Measurements from ENCODE around the gene EIF4H.
"Not testable (repeated sequence)": the region's sequence is repeated elsewhere in the genome, so short reads cannot be mapped to it uniquely, and the experiment has no call there.

Gene EIF4H

GRCh38 chr7:74176555-74176954, 2.4 kb downstream of the EIF4H start:
- no peak for DNase-seq

- DNase-seq, result no peak
These were observed 4.5 kb downstream of the EIF4H start for GRCh38 chr7:74178632-74179031.

GRCh38 chr7:74179935-74180604, 5.9 kb downstream of the EIF4H start:
- no peak for DNase-seq

- no peak for DNase-seq
These were observed 6.7 kb downstream of the EIF4H start for GRCh38 chr7:74180866-74181265.

- no peak for DNase-seq
These were observed 7.7 kb downstream of the EIF4H start for GRCh38 chr7:74181821-74182220.

- no peak for DNase-seq
These were observed 8.4 kb downstream of the EIF4H start for GRCh38 chr7:74182453-74183090.

GRCh38 chr7:74183142-74183541, 9.0 kb downstream of the EIF4H start:
- no peak for DNase-seq

GRCh38 chr7:74183653-74184450, 9.7 kb downstream of the EIF4H start:
- no peak for DNase-seq

- no peak for DNase-seq
These were observed 10.9 kb downstream of the EIF4H start for GRCh38 chr7:74185016-74185415.

- no peak for DNase-seq
These were observed 11.5 kb downstream of the EIF4H start for GRCh38 chr7:74185636-74186035.

- no peak for DNase-seq
These were observed 13.9 kb downstream of the EIF4H start for GRCh38 chr7:74187915-74188675.

- no peak for DNase-seq
These were observed 16.1 kb downstream of the EIF4H start for GRCh38 chr7:74190259-74190658.

- DNase-seq, result no peak
These were observed 17.1 kb downstream of the EIF4H start for GRCh38 chr7:74191231-74191630.

GRCh38 chr7:74193054-74193453, 18.9 kb downstream of the EIF4H start:
- no peak for DNase-seq

GRCh38 chr7:74193913-74194312, 19.8 kb downstream of the EIF4H start:
- no peak for DNase-seq

- DNase-seq, result no peak
These were observed 20.5 kb downstream of the EIF4H start for GRCh38 chr7:74194686-74195085.

- not testable (repeated sequence) for DNase-seq
These were observed 21.1 kb downstream of the EIF4H start for GRCh38 chr7:74195139-74195860.

GRCh38 chr7:74195968-74196654, 22.0 kb downstream of the EIF4H start:
- not testable (repeated sequence) for DNase-seq

GRCh38 chr7:74197449-74198124, 23.4 kb downstream of the EIF4H start:
- no peak for DNase-seq

- DNase-seq, result no peak
These were observed 25.6 kb downstream of the EIF4H start for GRCh38 chr7:74199551-74200355.
